NCI-H146 (cell line): ENCODE measurements around the gene FNDC8.
"Not testable (repeated sequence)": the region's sequence is repeated elsewhere in the genome, so short reads cannot be mapped to it uniquely, and the experiment has no call there.

Source experiments
- DNase-seq: peaks from one replicate; lab custom pipeline; 2025; lab: John Stamatoyannopoulos, UW

The FNDC8 gene

DNA sequence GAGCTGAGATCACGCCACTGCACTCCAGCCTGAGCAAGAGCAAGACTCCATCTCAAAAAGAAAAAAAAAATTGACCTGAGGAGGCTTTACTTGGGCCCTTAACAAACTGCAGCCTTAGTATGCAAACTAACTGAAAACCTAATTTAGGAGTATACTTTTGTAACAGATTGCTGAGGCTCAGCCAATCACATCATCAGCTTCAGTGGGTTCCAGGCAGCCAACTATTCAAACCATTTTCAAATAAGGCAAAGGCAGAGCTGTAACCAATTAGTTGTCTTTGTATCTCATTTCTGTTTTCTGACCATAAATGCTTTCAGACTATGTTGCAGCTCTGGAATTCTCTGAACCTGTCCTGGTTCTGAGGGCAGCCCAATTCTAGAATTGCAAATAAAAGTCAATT, 25.7 kb upstream of the FNDC8 start:
- DNase-seq, result no peak

DNA sequence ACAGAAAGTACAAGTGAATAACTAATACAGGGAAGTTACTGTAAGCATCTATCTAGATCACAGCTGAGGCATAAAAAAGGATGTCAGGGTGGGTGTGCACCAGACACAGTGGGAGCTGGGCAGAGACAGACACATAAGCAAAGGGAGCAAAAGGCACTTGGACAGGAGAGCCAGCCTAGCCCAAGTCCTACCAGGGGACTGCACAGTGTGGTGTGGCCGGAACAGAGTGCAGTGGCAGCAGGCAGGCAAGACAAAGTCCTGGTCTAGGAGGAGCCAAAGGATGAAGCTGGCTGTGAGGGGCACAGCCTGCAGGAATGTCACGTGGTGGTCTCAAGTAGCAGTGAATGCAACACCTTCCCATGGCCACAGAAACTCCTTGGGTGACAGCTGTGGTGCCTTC, 23.6 kb upstream of the FNDC8 start:
- no peak for DNase-seq

DNA sequence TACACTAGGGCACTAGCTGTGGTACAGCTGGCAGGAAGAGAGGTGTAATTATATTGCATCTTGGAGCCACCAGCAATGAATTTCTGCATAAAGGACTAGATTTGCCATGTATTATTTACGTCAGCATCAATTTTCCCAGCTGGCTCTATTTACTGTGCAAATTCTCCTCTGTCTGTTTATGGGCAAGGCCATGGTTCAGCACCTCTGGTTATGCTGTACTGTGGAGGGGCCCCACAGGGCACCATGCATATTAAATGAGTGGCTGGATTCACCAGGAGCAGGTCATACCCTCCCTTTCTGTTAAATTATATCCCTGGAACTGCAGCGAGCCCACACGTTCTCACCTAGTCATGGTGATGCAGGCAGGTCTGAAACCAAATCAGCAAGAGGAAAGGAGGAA, 21.5 kb upstream of the FNDC8 start:
- DNase-seq, result peak; percentile 86

GRCh38 chr17:35101036-35101435, 20.4 kb upstream of the FNDC8 start:
- DNase-seq, result no peak

GRCh38 chr17:35101725-35102124, 19.7 kb upstream of the FNDC8 start:
- DNase-seq, result no peak

- no peak for DNase-seq
Measured at GRCh38 chr17:35103271-35103670, 18.1 kb upstream of the FNDC8 start.

- DNase-seq, result no peak
Measured at GRCh38 chr17:35104844-35105450, 16.5 kb upstream of the FNDC8 start.

GRCh38 chr17:35110791-35111190, 10.6 kb upstream of the FNDC8 start:
- not testable (repeated sequence) for DNase-seq

DNA sequence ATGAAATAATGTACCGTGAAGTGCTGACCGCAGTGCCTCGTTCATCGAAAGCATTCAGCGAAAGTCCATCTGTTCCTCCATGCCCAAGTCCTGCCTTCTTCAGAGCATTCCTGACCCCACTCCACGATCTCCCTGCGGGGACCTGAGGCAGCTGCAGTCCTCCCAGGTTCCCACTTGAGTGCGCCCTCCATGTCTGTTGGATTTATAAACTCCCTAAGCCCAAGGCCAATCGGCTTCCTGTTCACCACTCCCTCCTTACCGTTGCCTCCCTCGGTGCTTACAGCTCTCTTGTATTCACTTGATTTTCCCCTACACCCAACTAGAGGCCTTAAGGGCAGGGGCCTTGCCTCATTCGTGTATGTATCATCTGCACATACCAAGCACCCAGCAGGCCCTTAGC, 4.6 kb upstream of the FNDC8 start:
- DNase-seq, result no peak

DNA sequence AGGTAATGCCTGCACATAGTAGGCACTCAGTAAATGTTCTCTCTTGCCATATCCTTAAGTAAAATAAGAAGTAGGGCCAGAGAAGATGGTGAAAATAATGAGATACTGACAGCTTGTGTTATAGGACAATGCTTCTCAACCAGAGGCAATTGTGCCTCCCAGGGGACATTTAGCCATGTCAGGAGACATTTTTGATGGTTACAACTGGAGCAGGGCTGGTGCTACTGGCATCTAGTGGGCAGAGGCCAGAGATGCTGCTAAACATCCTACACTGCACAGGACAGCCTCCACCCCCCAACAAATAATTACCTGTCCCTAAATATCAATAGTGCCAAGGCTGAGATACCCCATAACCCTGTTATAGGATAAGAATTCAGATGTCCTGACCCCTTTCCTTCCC, 3.4 kb upstream of the FNDC8 start:
- DNase-seq, result no peak

DNA sequence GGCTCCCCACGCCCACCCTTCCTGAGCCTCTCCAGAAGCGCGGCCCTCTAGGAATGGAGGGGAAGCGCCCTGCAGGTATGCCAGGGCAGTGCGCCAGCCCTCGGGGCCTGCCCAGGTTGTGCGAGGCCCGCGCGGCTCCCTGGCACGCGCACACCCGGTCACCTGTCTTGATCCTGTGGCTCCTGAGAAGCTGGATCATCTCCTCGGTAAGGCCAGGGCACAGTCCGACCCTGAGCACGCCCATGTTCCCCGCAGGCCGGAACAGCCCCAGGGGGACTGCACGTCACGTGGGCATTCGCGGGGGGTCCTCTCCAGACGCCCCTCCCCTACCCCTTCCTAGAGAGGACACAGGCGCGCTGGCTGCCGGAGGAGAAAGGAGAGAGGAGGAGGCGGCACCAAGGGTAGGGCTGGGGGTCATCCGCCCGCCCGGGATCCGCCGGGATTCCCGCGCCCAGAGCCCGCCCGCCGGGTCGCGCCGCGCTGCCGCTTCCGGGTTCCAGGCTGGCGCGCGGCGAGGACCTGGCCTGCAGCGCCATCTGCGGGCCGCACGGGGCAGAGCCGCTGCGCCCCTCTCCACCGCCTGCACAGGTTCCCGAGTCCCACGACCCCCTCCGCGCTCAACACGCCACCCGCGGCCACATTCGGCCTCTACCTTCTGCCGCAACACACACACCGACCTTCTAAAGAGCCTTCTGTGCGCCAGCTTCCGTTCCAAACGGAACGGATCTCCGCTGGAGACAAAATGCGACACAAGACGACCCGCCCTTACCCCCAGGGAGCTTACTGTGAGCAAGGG, 1.8 kb upstream of the FNDC8 start, which contains the start of gene RAD51D:
TSS of gene RAD51D (minus strand) at position 491 of the 796 bp plus-strand sequence. CDS start at position 244, 247 bp downstream.
- peak; percentile 97 for DNase-seq

- DNase-seq, result no peak
Measured at GRCh38 chr17:35127751-35128514, 6.5 kb downstream of the FNDC8 start.

GRCh38 chr17:35129154-35129972, 7.9 kb downstream of the FNDC8 start:
- no peak for DNase-seq

DNA sequence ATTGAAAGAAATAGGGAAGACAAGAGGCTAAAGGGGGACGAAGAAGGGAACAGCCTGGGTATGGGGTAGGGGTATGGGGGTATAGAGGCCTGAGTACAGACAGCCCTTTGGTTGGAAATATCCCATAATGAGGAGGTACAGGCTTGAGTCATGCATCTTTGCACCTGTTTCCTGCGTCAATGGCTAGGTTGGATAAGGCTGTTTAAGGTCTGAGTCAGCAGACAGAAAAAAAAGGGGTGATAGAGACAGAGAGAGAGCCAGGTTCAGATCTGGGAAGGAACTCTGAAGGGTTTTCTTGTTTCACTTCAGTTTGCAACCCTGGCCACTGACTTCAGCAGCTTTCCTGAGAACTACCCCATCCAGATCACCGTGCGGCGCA, 8.5 kb downstream of the FNDC8 start:
- DNase-seq, result no peak

- no peak for DNase-seq
Measured at GRCh38 chr17:35130392-35130791, 9.0 kb downstream of the FNDC8 start.

DNA sequence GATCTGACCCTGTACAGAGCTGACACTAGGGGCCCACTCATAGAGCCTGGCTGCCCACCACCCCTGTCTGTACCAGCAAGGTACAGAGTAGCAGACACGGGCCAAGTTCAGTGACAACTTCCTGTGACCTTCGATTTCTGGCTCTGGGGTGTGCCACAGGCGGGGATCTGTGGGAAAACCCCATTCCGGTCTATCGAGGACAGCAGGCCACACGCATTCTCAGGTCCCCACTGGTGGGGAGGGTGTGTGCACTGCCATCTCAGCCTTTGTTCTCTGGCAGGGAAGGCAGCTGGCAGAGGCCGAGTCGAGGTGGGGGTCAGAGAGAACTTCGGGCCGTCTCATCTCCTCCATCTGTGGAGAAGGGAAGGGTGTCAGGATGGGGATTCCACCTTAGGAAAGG, 10.7 kb downstream of the FNDC8 start:
- no peak for DNase-seq

DNA sequence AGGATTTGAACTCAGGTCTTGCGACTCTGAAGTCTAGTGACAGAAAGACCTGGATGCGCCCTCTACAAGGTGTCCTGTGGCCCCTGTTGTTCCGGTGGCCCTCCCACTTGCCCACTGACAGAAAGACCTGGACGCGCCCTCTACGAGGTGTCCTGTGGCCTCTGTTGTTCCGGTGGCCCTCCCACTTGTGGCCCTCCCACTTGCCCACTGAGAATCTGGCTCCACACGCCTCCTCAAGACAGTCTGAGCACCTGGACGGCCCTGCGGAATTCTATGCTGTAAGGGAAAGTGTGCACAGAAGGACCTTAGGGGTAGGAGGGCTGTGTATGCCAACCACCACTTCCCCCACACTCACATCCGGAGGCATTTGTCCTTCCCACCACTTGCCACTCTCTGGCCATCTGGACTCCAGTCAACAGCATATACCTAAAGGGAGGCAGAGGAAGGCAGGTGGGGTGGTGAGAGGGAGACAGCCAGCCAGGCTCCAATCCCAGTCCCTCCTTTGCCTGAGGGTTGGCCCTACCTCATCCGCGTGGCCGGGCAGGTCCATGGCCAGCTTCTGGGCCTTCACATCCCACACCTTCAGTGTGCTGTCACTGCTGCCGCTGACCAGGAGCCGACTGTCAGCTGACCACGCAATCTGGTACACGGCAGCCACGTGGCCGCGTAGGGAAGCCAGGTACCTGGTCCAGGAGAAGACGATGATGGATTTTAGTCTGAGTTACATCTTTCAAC, 11.6 kb downstream of the FNDC8 start:
- DNase-seq, result no peak

DNA sequence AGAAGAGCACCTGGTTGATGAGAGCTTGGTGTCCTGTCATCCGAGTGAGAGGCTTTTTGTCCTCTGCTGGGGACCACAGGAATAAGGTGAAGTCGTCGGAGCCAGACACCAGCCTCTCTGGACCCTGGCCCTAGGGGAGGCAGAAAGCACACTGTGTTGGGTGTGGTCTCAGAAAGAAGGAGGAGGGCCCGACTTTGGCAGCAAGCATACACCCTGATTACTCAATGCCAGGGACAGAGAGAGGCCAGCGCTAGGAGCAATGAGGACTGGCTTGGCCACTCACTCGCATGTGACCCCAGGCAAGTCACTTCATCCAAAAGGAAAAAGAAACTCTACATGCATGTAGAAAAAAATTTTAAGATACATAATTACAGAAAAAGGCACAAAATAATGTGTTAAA, 13.9 kb downstream of the FNDC8 start:
- DNase-seq, result no peak

DNA sequence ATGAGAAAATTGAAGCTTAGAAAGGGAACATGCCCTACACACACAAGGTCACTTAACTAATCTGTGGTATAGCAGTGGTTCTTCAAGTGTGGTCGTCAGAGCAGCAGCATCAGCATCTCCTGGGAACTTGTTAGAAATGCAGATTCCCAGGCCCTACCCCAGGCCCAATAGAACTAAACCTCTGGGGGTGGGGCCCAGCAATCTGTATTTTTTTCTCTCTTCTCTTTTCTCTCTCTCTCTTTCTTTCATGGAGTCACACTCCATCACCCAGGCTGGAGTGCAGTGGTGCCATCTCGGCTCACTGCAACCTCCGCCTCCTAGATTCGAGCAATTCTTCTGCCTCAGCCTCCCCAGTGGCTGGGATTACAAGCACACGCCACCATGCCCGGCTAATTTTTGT, 16.8 kb downstream of the FNDC8 start:
- DNase-seq, result no peak

DNA sequence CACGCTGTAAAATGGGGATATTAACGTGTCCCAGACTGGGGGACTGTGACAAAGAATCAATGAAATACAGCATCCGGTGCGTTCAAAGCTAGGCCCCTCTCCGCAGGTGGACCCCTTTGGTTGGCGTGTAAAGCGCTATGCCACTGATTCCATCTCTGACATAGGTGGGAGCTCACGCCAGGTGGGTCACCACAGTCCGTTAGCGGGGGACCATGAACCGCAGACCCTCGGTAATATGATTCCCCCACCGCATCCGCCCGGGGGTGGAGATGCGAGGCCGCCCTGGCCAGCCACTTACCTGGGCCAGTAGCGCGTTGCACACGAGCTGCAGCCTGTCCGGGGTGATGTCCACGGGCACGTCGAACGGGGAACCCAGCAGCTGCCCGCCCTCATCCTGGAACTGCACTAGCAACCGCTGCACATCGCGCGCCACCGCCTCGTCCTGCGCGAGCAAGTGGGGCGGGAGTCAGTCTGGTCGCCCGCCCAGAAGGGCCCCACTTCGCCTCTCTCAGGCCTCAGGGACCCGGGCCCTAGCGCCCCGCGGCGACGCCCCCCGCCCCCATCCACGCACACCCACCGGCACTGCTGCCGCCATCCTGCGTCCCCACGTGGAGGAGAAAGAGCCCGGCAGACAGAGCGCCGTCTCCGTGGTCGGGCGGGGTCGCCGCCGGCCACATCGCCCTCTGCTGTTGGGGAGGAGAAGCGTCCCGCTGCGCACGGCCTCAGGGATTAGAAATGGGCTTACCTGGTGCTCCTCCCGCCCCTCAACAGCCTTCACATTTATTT, 20.5 kb downstream of the FNDC8 start, which contains the start of gene NLE1:
TSS of gene NLE1 (minus strand) at position 623 of the 786 bp plus-strand sequence. CDS start at position 595, 28 bp downstream.
- peak; percentile 83 for DNase-seq

DNA sequence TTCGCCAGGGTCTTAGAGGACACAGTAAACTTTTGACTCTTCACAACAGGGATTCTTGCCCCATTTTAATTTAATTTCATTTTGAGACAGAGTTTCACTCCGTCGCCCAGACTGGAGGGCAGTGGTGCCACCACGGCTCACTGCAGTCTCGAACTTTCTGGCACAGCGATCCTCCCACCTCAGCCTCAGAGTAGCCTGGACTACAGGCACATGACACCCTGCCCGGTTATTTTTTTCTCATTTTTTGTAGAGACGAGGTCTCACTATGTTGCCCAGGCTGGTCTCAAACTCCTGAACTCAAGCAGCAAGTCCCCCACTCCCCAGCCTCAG, 21.0 kb downstream of the FNDC8 start:
- no peak for DNase-seq
